Activated CD8-positive, alpha-beta memory T cell treated with anti-CD3 and anti-CD28 coated beads, Interleukin-2, amount 50 U/mL, for 48 hours (primary cell): ENCODE results near the gene DENND2C.

Experiments
- DNase-seq: peaks from one replicate; pipeline ENCODE4 v3.0.0-alpha.2; 2020

The DENND2C gene

DNA sequence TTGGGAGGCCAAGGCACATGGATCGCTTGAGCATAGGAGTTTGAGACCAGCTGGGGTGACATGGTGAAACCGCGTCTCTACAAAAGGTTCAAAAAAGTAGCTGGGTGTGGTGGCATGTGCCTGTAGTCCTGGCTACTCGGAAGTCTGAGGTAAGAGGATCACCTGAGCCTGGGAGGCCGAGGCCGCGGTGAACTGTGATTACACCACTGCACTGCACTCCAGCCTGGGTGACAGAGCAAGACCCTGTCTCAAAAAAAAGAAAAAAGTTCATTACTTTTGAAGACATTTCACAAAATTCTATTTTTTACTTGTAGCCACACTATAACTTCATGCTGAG lies 2.1 kb upstream of the DENND2C start:
- no peak for DNase-seq

DNA sequence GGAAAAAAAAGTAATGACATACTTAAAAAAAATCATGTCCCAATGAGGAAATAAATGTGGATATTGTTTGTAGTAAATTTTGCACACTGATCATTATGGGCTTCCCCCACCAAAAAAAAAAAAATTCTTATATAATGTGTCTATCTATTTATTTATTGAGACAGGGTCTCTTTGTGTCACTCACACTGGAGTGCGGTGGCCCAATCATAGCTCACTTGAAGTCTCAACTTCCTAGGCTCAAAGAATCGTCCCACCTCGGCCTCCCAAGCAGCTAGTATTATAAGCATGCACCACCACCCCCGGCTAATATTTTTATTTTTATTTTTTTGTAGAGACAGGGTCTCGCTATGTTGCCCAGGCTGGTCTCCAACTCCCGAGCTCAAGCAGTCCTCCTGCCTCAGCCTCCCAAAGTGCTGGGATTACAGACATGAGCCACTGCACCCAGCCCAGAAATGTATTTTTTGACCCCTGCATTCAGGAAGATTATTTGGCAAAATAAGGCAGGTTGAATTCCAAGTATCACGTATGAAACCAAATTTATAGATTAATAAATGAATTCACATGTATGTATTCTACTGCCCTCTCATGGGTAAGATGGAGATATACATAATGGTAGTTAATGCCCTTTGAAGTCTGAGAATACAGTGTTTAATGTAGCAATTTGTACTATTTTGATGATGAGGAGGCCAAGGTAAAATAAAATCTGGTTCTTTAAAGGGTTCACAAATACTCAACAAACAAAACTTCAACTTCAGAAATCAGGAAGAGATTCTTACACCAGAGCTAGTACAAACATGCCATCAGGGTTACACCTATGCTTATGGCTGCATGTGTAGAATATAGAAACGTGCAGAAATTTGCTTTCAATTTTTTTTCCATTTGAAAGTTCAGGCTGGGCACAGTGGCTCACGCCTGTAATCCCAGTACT lies 1.4 kb upstream of the DENND2C start:
- no peak for DNase-seq

DNA sequence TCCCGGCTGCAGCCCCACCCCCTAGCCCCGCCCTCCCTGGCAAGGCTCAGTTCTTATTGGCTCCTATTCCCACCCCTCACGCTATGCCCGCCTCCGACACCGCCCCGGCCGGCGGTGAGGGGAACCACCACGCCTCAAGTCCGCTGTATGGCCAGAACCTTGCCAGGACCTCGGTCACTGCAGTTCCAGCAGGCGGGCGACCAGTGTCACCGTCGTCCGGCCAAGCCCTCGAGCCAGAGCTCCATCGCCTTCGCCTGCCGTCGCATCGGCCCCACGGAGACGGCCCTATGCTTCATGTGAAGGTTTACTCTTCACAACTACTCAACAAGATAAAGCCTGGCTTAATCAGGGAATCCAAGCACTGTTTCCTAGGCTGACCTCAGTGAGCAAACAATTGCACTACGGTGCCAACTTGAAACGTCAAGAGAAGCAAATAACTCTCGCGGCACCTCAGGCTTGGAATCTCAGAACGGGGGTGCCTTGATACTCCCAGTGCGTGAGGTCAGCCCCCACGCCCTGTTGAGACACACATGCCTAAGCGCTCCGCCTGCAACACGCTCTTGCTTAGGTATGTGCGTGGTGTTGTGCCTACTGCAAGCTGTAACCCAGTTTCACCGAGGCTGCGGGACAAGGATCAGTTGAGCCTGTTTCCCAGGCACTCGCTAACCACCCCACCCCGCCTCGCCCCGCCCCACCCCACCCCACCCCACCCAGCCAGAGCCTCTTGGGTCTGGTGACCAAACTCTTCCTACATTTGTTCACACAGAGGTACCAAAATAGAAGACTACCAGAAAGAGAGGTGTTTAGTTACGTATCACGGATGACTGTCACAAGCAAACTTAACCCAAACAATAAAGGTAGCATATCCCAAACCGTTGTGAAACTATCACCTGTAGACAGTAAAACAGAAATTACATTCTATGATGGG lies 498 bp upstream of the DENND2C start:
- peak; percentile 88 for DNase-seq

DNA sequence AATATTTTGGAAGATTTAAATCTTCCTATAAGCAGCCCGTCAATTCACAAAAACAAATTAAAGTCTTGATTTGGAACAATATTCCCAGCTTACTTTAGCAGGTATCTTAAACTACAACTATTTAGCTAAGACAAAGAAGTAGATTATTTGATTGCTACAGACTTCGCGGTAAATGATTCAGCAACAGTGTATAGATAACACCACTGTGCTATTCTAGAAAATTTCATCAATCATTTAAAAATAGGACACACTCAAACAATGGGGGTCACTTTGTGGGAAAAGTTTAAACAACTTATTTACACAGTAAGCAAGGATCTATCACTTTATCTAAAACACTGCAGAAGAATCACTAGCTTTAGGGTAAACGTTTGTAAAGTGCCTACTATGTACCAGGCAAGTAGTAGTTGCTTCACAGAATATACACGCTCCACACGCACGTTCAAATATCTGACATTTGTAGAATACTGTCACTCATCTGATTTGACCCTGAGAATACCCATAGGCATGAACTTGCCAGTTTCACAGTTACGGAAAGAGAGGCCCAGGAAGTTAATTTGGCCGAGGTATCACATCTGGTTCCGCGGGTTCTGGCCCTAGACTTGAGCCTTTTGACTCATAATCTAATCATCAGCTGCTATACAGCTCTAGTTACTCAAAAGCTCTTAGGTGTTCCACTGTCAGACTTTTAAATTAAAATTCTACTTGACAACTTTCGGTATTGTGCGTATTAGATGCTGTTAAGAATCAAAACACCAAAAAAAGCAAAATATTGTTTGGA lies 876 bp downstream of the DENND2C start:
- DNase-seq = no peak

DNA sequence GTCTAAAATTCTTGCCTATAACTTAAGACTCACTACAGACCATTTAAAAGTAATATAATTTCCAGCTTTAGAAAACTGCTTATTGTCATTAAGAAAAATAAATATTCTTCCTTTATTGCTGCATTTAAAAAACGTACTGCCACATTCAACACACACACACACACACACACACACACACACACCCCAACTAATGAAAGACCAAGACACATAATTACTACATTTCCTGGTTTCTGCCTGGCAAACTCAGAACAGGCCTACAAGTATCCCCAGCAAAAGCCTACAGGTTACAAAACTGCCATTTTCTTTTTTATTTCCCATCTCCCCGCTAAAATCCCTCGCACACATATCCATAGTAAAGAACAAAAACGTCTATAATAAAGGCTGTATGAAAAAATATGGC lies 1.5 kb downstream of the DENND2C start:
- no peak for DNase-seq

DNA sequence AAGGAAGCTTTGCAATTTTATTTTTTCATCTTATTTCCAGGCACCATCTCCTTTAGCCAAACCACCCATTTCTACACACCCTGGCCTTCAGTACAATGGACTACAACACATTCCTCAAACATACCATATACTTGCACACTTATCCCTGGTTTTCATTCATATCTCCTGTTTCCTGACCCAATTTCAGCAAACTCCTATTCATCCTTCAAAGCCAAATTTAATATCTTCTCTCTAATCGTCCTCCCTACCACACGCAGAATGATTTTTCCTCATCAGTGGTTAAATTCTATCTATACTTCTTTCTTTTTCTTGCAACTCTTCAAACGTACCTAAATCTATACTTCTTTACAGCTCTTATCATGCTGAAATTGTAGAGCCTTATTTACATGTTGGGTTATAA lies 2.9 kb downstream of the DENND2C start:
- no peak for DNase-seq

DNA sequence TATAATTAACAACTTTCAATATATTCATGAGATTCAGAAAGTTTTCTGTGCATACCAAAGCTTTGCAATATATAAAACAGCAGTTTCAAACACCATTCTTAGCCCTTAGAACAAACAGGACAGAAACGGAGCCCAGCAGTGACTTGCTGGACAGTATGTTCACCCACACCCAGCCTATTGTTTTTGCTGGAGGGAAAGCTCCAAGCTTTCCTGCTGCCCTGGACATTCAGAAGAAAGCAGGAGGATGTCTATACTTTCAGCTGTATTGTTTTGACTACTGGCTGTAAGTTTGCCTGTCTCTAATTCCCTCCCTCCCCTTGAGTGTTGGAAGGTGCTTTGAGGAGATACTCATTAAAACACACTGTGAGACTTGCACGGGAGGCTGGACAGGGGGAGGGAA lies 9.6 kb downstream of the DENND2C start:
- DNase-seq = no peak

DNA sequence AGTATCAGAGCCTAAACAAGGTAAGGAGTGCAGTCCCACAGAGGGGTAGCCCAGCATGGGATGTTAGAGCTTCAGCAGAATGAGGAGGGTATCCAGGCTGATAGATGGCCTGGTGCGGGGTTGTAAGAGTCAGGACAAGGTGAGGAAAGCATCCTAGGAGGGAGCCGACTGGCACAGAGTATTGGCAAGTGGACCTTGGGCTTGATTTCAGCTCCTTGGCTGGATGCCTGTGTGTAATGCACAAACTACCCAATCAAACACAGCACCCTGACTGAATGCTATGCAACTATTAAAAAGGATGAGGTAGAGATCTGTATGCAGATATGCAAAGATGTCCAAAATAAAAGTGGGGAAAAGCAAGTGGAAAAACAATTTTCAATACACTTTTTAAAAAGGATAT lies 18.0 kb downstream of the DENND2C start:
- DNase-seq = no peak

DNA sequence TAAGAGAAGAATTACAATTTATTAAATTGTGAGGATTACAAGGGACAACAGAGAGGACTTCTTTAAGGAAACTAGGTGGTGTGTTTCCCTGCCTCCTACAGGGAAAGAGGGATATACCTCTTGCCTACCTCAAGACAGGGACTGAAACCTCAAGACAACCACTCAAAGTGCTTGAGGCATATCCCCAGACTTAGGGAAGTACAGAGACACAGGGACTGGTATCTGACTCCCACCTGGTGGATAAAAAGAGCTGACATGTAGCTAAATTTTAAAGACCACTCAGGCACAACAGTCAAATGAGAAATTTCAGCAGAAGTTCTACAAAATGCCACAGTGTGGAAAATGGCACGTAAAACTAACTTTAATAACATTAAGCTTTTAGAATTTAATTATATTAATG lies 21.3 kb downstream of the DENND2C start:
- DNase-seq = no peak

DNA sequence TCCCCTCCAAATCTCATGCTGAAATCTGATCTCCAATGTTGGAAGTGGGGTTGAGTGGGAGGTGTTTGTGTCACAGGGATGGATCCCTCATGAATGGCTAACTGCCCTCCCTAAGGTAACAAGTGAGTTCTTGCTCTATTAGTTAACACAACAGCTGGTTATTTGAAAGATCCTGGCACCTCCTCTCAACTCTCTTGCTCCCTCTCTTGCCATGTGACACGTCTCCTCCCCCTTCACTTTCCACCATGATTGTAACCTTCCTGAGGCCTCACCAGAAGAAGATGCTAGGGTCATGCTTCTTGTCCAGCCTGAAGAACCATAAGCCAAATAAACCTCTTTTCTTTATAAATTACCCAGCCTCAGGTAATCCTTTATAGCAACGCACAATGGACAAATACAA lies 28.5 kb downstream of the DENND2C start:
- DNase-seq = no peak

DNA sequence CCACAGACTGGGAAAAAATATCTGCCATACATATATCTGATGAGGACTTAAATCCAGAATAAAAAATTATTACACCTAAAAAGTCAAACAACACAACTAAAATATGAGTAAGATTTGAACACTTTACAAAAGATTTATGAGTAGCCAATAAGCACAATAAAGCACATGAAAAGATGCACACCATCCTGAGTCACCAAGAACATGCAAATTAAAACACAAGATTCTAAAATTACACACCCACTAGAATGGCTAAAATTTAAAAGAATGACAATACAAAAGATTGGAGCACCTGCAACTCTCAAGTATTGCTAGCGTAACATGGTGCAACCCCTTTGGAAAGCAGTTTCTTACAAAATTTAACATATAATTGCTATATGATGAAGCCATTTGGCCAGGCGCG lies 30.9 kb downstream of the DENND2C start:
- no peak for DNase-seq

DNA sequence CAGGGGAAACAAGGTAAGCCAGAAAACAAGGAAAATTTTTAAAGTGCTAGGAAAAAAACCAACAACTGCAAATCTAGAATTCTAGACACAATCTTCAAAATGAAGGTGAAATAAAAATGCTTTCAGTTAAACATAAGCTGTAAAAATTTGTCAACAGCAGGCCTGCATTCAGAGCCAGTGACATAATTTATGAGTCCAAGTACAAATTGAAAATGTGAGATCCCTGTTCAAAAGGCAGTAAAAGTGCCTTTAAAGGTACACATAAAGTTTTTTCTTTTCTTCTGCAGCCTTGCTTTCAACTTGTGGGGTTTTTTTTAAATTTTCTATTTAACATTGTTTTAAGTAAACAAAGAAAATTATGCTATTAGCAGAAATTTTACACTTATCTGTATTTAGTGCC lies 37.4 kb downstream of the DENND2C start:
- DNase-seq = no peak

DNA sequence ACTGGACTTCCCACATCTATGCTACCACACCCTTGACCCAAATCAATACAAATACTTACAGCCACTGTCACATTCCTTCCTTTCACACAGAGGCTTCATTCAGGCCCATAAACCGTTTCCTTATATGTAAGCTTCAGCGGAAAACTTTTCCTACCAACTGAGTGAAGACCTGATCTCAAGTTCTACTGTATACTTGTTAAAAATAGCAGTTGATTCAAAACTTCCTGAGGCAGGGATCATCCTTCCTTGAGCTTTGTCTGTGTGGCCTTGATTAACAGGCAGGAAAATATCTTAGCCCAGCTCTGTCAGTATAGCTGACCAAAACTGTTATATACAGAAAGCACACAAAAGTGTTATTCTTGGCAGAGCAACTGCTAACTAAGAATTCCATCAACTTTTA lies 42.7 kb downstream of the DENND2C start:
- no peak for DNase-seq

DNA sequence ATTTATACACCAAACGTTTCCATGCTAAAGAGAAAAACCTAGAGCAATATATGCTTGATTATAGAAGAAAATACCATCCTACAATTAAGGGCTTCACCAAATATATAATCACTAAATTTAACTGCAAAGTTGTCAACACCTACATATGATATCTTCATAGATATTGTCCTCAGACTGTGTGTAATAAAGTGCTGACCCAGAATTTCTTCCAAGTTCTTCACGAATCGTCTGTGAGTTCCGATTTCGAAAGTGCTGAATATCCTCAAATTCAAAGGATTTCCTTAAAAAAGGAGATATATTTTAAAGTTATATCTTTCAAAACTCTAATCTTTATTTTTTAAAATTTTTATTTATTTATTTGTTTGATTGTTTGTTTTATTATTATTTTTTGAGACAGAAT lies 46.5 kb downstream of the DENND2C start:
- no peak for DNase-seq

DNA sequence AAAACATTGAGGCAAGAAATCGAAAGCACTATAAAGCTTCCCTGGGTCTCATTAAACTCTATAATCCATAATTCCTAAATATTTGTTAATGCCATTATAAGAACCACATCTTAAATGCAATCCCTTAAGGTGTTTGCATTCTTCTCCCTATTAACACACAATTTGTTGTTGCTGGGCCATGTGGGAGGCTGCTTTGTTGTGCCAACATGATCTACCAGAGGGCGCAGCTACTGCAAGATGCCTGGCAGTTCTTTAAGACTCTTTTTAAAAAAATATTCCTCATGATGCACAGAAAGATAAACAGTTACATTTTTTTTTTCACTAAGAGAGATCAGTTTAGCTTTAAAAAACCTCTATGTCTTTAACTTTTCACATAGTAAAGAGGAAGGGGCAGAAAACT lies 49.4 kb downstream of the DENND2C start:
- no peak for DNase-seq

DNA sequence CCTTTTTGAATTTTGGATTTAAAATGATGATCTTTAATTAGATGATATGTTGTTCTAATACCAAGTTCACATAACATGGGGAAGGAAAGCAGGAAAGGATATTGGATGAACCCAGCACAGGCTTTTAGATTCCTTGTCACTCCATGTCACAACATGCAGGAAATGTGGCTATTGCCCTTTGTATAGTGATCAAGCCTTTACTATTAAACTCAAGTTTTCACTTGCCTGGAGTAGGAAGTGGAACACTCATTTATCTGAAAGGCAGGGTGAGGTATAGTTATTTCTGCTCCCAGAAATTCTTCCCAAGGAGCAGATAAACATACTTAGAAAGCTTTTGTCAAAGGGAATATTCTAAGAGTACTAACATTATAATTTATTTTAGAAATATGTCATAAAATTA lies 51.2 kb downstream of the DENND2C start:
- no peak for DNase-seq

DNA sequence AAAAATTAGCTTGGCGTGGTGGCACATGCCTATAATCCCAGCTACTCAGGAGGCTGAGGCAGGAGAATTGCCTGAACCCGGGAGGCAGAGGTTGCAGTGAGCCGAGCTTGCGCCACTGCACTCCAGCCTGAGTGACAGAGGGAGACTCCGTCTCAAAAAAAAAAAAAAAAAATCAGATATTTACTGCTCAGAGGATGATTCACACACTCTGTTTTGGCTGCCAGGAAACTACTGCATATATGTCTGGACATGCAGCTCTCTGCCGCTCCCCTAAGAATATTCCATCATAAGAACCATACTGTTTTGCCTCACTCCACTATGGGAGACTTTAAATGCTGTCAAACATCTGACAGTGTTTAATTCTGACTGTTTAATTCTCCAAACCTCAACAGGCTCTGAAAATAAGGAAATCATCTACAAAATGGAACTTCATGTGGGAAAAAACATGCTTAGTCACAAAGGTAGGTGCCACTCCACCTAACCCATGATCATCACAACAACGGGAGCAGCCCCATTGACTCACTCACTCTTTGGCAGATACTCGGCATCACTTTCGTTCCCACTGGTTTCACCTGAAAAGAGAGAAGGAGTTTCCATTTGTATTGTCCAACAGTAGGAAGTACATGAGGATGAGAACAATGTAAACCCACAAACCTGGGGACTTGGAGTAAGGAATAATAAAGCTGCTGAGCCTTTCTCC lies 59.2 kb downstream of the DENND2C start:
- no peak for DNase-seq

DNA sequence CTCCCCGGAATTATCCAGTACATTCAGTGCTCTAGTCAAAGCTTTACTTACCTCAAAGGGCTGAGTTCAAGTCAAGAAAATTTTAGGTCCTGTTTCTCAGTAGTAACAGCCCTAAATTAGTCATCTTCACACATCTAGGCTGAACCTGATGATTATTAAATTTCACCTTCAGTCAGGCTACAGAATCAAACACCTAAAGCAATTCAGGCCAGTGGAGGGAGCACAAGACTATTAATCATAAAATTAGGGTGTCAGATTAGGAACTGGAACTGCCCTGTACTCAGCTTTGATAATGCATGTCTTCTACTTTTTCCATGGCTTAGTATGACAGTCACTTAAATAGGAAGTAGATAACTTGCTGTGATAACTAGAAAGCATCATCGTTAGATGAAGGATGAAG lies 60.0 kb downstream of the DENND2C start:
- DNase-seq = no peak

DNA sequence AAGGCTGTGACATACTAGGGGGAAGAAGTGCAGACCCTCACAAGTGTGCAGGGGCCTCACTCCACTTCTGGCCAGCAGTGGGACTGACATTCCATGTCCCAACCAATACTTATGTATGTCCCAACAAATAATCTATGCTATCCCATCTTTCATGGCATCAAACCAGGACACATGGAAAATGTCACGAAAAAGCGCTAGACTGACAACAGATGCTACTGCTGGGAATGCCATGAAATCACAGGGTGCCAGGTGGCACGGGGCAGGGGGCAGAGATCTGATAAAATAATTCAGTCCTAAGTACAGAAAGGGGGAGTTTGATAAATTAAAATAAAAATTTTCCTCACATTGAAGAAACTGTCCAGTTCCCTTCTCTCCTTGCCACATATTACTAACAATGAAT lies 60.8 kb downstream of the DENND2C start:
- no peak for DNase-seq

DNA sequence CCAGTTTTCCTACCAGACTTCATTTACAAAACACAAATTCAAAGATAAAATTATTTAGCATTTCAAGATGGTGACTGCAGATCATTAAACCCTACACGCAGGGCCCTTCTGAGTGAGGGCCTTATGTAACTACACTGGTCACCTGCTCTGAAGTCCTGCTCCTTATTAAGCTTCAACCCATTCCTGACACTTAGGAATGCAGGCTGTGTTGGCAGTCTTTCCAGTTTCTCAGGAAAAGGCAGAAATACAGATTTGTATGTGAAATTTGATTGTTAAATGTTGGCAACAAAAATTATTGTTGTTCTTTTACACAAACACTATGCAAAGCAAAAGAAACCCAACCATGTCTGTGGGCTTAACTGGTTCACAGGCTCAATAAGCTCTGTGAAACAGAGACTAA lies 62.6 kb downstream of the DENND2C start:
- DNase-seq = no peak

DNA sequence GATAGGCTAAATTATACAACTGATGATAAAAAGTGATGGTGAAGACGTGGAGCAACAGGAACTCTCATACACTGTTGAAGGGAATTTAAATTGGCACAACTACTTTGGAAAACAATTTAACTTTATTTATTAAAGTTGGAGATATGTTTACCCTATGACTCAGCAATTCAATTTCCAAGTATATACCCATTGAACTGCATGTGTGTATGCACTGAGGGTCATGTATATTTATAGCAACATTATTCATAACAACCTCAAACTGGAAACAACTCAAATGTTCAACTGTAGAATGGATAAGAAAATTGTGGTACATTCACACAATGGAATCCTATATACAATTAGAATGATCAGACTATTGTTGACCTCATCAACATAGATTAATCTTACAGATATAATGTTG lies 71.9 kb downstream of the DENND2C start:
- no peak for DNase-seq

DNA sequence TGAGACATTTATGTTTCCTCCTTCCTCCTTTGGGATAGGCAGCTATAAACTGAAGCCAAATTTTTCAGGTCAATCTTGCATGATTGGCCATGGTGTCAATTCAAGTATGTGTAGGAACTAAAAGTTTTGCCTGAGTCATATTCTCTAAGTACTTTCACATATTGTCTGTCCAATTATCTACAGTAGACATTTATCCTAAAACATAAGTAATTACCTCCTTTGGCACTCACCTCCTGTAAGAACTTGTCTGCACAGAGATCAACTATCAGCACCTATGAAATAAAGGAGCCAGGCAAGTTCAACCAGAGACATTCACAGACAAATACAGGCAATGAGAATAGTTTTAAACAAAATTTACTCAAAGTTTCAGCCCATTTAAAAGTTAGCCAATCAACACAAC lies 74.2 kb downstream of the DENND2C start:
- DNase-seq = no peak

DNA sequence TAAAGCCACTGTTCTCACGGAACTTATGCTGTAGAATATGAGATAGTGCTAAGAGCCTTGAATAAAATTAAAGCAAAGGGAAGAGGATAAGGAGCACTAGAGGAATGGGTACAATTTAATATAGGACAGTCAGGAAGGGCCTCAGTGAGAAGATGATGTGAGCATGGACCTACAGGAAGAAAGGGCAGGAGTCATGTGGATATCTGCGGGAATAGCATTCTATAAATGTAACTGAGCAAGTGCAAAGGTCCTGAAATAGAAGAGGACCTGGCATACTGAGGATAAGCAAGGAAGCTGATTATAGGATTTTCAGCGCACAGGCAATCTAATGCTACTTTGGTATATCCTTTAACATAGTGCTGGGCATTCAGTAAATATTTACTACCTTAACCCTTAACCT lies 75.8 kb downstream of the DENND2C start:
- DNase-seq = no peak
